Activated CD8-positive, alpha-beta memory T cell treated with anti-CD3 and anti-CD28 coated beads, Interleukin-2, amount 10 ng/mL, durations not matched to agents 7 days and 5 days (primary cell): ENCODE measurements around the gene CHST9. TPM values are rescaled to one million over a fixed set of nuclear protein-coding genes. Genes with fewer than 3 reads are reported as not detected.
"Not testable (repeated sequence)": the region's sequence is repeated elsewhere in the genome, so short reads cannot be mapped to it uniquely, and the experiment has no call there.

Experiments used
- ATAC-seq: fragments of 150-1000 bp; cut with Tn5 transposase; one replicate; pipeline ENCODE4 v1.10.0; 2021; ENCODE audit warnings: moderate library complexity
- CTCF ChIA-PET: fragments of 350-600 bp; sonication (Branson Sonifier 250); formaldehyde crosslinking; loops from one replicate; lab custom pipeline; 2021; ENCODE audit warnings: antibody characterized with exemption; lab: Charles Lee
- DNase-seq: peaks from one replicate; pipeline ENCODE4 v3.0.0-alpha.2; 2020
- H3K27ac Mint-ChIP-seq: one replicate; pipeline ENCODE4 v1.8.0; 2021; ENCODE audit warnings: mild to moderate bottlenecking, mixed read lengths
- H3K27me3 Mint-ChIP-seq: one replicate; pipeline ENCODE4 v1.8.0; 2021; ENCODE audit warnings: mixed read lengths
- H3K36me3 Mint-ChIP-seq: one replicate; pipeline ENCODE4 v1.8.0; 2021; ENCODE audit warnings: mild to moderate bottlenecking, mixed read lengths
- H3K4me1 Mint-ChIP-seq: one replicate; pipeline ENCODE4 v1.8.0; 2021; ENCODE audit warnings: mixed read lengths
- H3K4me3 Mint-ChIP-seq: one replicate; pipeline ENCODE4 v1.8.0; 2021; ENCODE audit warnings: mild to moderate bottlenecking, moderate library complexity, mixed read lengths
- H3K9me3 Mint-ChIP-seq: one replicate; pipeline ENCODE4 v1.8.0; 2022; ENCODE audit warnings: low read depth, mixed read lengths
- total RNA-seq, 2 experiments: library from RNA; stranded (reverse); gene quantifications; one replicate each; pipeline ENCODE4 v1.2.3, GENCODE V29; 2021

The CHST9 gene
- total RNA-seq, 2 experiments from 2014 or later: not detected

DNA sequence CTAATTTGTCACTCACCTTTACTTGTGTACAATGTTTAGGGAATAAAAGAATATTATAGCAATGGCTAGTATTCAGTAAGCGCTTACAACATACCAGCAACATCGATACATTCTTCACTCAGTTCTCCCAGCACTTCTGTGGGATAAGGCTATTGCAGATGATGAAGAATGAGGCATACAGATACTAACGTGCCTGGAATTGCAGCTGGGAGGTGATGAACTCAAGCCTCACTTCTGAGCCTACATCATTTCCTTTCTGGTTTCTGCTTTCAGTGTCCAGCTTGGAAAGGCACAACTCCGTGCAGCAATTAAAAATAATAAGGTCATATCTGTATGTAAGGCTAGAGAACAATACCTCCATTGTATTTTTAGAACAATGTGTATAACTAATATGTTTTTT, 224.2 kb downstream of the CHST9 start:
- no peak overlapping the region for H3K4me3 Mint-ChIP-seq
- DNase-seq: no peak

GRCh38 chr18:26956863-26957262, 228.2 kb downstream of the CHST9 start:
- no peaks in the 10 kb centered on the region for H3K27me3 Mint-ChIP-seq
- CTCF ChIA-PET: no interaction called here
- DNase-seq (no peak), ATAC-seq (no peak)
- no peaks in the 10 kb centered on the region for H3K4me1 Mint-ChIP-seq
- peaks cover 6% of the 10 kb centered on the region for H3K9me3 Mint-ChIP-seq
- no peak overlapping the region for H3K27ac Mint-ChIP-seq
- no peaks in the 10 kb centered on the region for H3K36me3 Mint-ChIP-seq
- H3K4me3 Mint-ChIP-seq: no peak overlapping the region

More for the DNA sequence above, 224.2 kb downstream of the CHST9 start:
- no peaks in the 10 kb centered on the region for H3K4me1 Mint-ChIP-seq
- peaks cover 6% of the 10 kb centered on the region for H3K9me3 Mint-ChIP-seq
- H3K36me3 Mint-ChIP-seq: no peaks in the 10 kb centered on the region
- no peaks in the 10 kb centered on the region for H3K27me3 Mint-ChIP-seq
- CTCF ChIA-PET: no interaction called here
- ATAC-seq: no peak
- no peak overlapping the region for H3K27ac Mint-ChIP-seq

GRCh38 chr18:26948703-26949102, 236.4 kb downstream of the CHST9 start:
- CTCF ChIA-PET: no interaction called here
- Mint-ChIP-seq H3K27ac (no peak overlapping the region), H3K4me3 (no peak overlapping the region), H3K27me3 (no peaks in the 10 kb centered on the region), H3K36me3 (no peaks in the 10 kb centered on the region), H3K9me3 (peaks cover 4% of the 10 kb centered on the region), H3K4me1 (no peaks in the 10 kb centered on the region)
- DNase-seq: no peak
- ATAC-seq: no peak

- peaks cover 6% of the 10 kb centered on the region for H3K9me3 Mint-ChIP-seq
- no peak for DNase-seq
Observed at GRCh38 chr18:26943906-26944305, 241.2 kb downstream of the CHST9 start.

GRCh38 chr18:26941584-26941983, 243.5 kb downstream of the CHST9 start:
- H3K9me3 Mint-ChIP-seq: peaks cover 6% of the 10 kb centered on the region
- CTCF ChIA-PET: no interaction called here
- H3K4me3 Mint-ChIP-seq: no peak overlapping the region
- ATAC-seq: no peak
- no peaks in the 10 kb centered on the region for H3K27me3 Mint-ChIP-seq
- no peak for DNase-seq
- no peaks in the 10 kb centered on the region for H3K4me1 Mint-ChIP-seq
- no peak overlapping the region for H3K27ac Mint-ChIP-seq
- H3K36me3 Mint-ChIP-seq: no peaks in the 10 kb centered on the region

More at GRCh38 chr18:26943906-26944305, 241.2 kb downstream of the CHST9 start:
- Mint-ChIP-seq H3K4me3 (no peak overlapping the region), H3K27me3 (no peaks in the 10 kb centered on the region), H3K36me3 (no peaks in the 10 kb centered on the region), H3K27ac (no peak overlapping the region), H3K4me1 (no peaks in the 10 kb centered on the region)
- ATAC-seq: no peak
- CTCF ChIA-PET: no interaction called here

GRCh38 chr18:26940744-26941398, 244.2 kb downstream of the CHST9 start:
- H3K27me3 Mint-ChIP-seq: no peaks in the 10 kb centered on the region
- H3K4me3 Mint-ChIP-seq: no peak overlapping the region
- no peak overlapping the region for H3K27ac Mint-ChIP-seq
- no peaks in the 10 kb centered on the region for H3K36me3 Mint-ChIP-seq
- CTCF ChIA-PET: no interaction called here
- no peaks in the 10 kb centered on the region for H3K4me1 Mint-ChIP-seq
- ATAC-seq (no peak), DNase-seq (no peak)
- peaks cover 2% of the 10 kb centered on the region for H3K9me3 Mint-ChIP-seq

DNA sequence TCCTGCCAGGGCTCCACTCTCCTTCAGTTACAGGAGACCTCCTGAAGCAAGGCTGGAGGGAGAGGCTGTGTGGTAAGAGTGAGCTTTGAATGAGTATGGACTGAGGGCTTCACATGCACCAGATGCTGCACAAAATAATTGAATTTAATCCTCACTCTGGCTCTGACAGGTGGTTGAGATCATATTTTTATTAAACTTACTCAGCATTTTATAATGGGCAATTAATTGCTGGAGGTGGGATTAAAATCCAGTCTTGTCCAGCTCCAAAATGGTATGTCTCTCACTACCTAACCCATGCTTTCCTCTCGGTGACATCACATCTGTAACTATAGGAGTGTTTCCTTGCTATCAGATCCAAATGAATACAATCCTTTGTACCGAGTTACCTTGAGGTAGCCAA, 253.4 kb downstream of the CHST9 start:
- no peaks in the 10 kb centered on the region for H3K4me1 Mint-ChIP-seq
- H3K27ac Mint-ChIP-seq: no peak overlapping the region
- no peak overlapping the region for H3K4me3 Mint-ChIP-seq
- CTCF ChIA-PET: no interaction called here
- no peak for ATAC-seq
- no peaks in the 10 kb centered on the region for H3K36me3 Mint-ChIP-seq
- peaks cover 5% of the 10 kb centered on the region for H3K9me3 Mint-ChIP-seq
- no peaks in the 10 kb centered on the region for H3K27me3 Mint-ChIP-seq
- DNase-seq: no peak

- no peak overlapping the region for H3K4me3 Mint-ChIP-seq
- no peak overlapping the region for H3K27ac Mint-ChIP-seq
- DNase-seq (no peak), ATAC-seq (no peak)
- H3K4me1 Mint-ChIP-seq: no peaks in the 10 kb centered on the region
- no peaks in the 10 kb centered on the region for H3K27me3 Mint-ChIP-seq
- H3K36me3 Mint-ChIP-seq: no peaks in the 10 kb centered on the region
- CTCF ChIA-PET: no interaction called here
- peaks cover 5% of the 10 kb centered on the region for H3K9me3 Mint-ChIP-seq
Observed at GRCh38 chr18:26930630-26931029, 254.5 kb downstream of the CHST9 start.

- ATAC-seq (no peak), DNase-seq (no peak)
- CTCF ChIA-PET: no interaction called here
- Mint-ChIP-seq H3K36me3 (no peaks in the 10 kb centered on the region), H3K9me3 (peaks cover 3% of the 10 kb centered on the region), H3K27me3 (no peaks in the 10 kb centered on the region), H3K27ac (no peak overlapping the region), H3K4me3 (no peak overlapping the region), H3K4me1 (no peaks in the 10 kb centered on the region)
Observed at GRCh38 chr18:26928670-26929313, 256.3 kb downstream of the CHST9 start.

DNA sequence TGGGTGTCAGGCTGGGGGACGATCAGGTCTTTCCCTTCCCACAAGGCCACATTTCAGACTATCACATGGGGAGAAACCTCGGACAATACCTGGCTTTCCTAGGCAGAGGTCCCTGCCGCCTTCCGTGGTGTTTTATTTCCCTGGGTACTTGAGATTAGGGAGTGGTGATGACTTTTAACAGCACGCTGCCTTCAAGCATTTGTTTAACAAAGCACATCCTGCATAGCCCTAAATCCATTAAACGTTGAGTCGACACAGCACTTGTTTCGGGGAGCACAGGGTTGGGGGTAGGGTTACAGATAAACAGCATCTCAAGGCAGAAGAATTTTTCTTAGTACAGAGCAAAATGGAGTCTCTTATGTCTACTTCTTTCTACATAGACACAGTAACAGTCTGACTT, 257.3 kb downstream of the CHST9 start:
- H3K36me3 Mint-ChIP-seq, ATAC-seq, DNase-seq, H3K4me3 Mint-ChIP-seq, H3K27me3 Mint-ChIP-seq, H3K4me1 Mint-ChIP-seq, H3K9me3 Mint-ChIP-seq, CTCF ChIA-PET, H3K27ac Mint-ChIP-seq: not testable (repeated sequence)

DNA sequence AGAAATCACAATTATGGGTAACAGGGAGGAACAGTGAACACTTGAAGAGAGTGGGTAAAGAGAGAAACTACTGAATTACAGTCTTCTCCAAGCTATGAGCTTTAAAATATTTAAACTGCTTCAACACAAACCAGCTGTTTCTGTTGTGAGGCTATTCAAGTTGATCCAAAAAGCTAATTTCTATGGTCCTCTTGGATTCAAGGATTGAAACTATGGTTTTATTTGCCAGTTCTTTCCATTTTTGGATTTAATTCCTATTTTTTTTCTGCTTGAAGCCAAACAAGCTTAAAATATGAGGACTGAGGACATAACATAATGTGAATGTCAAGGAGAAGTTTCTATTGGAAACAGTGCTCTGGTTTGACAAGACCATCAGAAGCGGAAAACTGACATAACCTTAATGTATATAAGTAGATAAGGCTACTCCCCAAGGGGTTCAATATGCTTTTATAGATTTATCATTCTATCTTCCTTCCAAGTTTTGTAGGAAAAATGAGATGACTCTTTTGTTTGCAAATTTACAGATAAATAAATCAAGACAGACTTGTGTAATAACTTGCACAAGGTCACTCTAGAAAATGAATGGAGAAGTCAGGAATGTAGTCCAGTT, 258.9 kb downstream of the CHST9 start:
- Mint-ChIP-seq H3K9me3 (peaks cover 2% of the 10 kb centered on the region), H3K4me1 (no peaks in the 10 kb centered on the region), H3K27me3 (no peaks in the 10 kb centered on the region), H3K4me3 (no peak overlapping the region), H3K27ac (no peak overlapping the region), H3K36me3 (no peaks in the 10 kb centered on the region)
- DNase-seq (no peak), ATAC-seq (no peak)
- CTCF ChIA-PET: no interaction called here

DNA sequence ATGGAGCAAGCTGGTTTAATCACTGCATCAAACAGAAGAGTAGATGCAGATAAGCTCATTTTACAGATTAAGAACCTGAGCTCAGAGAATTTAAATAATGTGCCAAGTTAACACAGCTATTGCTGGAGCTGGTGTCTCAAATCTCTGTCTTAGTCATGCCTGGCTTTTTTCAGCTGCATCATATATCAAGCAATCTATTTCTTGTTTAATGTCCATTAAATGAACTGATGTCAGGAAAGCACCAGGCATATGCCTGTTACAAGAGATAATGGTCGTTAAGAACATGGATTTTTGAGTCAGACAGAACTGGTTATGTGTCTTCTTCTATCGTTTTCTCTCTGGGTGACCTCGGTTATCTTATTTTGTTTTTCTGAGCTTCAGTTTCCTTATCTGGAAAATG, 259.8 kb downstream of the CHST9 start:
- no peak for DNase-seq
- H3K9me3 Mint-ChIP-seq: peaks cover 2% of the 10 kb centered on the region
- CTCF ChIA-PET: no interaction called here

GRCh38 chr18:26922313-26922712, 262.8 kb downstream of the CHST9 start:
- H3K36me3 Mint-ChIP-seq: no peaks in the 10 kb centered on the region
- peaks cover 5% of the 10 kb centered on the region for H3K9me3 Mint-ChIP-seq
- ATAC-seq: no peak
- H3K4me1 Mint-ChIP-seq: no peaks in the 10 kb centered on the region
- CTCF ChIA-PET: no interaction called here
- H3K27ac Mint-ChIP-seq: no peak overlapping the region
- DNase-seq: no peak
- no peaks in the 10 kb centered on the region for H3K27me3 Mint-ChIP-seq
- H3K4me3 Mint-ChIP-seq: no peak overlapping the region

More for the DNA sequence above, 259.8 kb downstream of the CHST9 start:
- Mint-ChIP-seq H3K4me1 (no peaks in the 10 kb centered on the region), H3K36me3 (no peaks in the 10 kb centered on the region), H3K27ac (no peak overlapping the region), H3K4me3 (no peak overlapping the region), H3K27me3 (no peaks in the 10 kb centered on the region)
- no peak for ATAC-seq

DNA sequence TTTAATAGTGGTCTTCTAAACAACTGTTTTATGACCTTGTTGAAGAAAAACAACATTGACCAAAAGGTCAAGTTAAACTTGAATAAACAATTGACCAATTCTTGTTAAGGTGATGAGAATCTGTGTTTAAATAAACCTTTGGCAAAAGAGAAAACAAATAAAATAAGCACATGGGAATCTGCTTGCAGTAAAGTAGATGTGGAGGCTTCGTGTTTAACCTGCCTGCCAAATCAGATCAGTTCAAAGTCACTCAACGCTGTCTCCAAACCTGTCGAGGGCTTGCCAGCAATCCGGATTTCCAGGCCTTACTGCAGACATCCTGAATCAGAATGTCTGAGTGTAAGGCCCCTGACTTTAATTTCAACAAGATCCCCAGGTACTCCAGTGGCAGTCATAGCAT, 264.5 kb downstream of the CHST9 start:
- peaks cover 5% of the 10 kb centered on the region for H3K9me3 Mint-ChIP-seq
- no peaks in the 10 kb centered on the region for H3K36me3 Mint-ChIP-seq
- CTCF ChIA-PET: no interaction called here
- ATAC-seq (no peak), DNase-seq (no peak)
- H3K4me3 Mint-ChIP-seq: no peak overlapping the region
- no peak overlapping the region for H3K27ac Mint-ChIP-seq
- H3K27me3 Mint-ChIP-seq: no peaks in the 10 kb centered on the region
- no peaks in the 10 kb centered on the region for H3K4me1 Mint-ChIP-seq
